SK-N-SH treated with all-trans-retinoic acid at 6 μM for 48 hours (cell line): Measurements from ENCODE around the gene BAG5.

Experiments used
- ATAC-seq: fragments of 200-7000 bp; cut with Tn5 transposase; 3 replicates; pipeline ENCODE4 v1.9.1; 2020; ENCODE audit warnings: mild to moderate bottlenecking, moderate library complexity
- ARNTL ChIP-seq: fragments of 450-650 bp; formaldehyde crosslinking; IDR thresholded peaks from 2 replicates; pipeline ENCODE4 v1.5.0; 2020; ENCODE audit warnings: low read depth, mild to moderate bottlenecking, moderate library complexity, borderline replicate concordance
- BACH2 ChIP-seq: fragments of 250-450 bp; sonication (Bioruptor Pico); IDR thresholded peaks from 2 replicates; pipeline ENCODE4 v1.9.0; 2021; ENCODE audit warnings: mild to moderate bottlenecking, borderline replicate concordance
- CSDC2 ChIP-seq: fragments of 250-450 bp; sonication (Bioruptor Pico); IDR thresholded peaks from 2 replicates; pipeline ENCODE4 v1.5.0; 2020; ENCODE audit warnings: mild to moderate bottlenecking, moderate library complexity
- GLIS3 ChIP-seq: fragments of 250-450 bp; sonication (Bioruptor Pico); IDR thresholded peaks from 2 replicates; pipeline ENCODE4 v1.5.0; 2020; ENCODE audit warnings: mild to moderate bottlenecking, moderate library complexity
- OSR1 ChIP-seq: fragments of 250-450 bp; sonication (Bioruptor Pico); IDR thresholded peaks from 2 replicates; pipeline ENCODE4 v1.8.0; 2022; ENCODE audit warnings: moderate library complexity, mild to moderate bottlenecking, inconsistent platforms
- PPARA ChIP-seq: fragments of 250-450 bp; sonication (Bioruptor Pico); IDR thresholded peaks from 2 replicates; pipeline ENCODE4 v1.5.0; 2020; ENCODE audit warnings: mild to moderate bottlenecking, borderline replicate concordance
- RARB ChIP-seq: fragments of 250-450 bp; sonication (Bioruptor Pico); IDR thresholded peaks from 2 replicates; pipeline ENCODE4 v1.8.0; 2021; ENCODE audit warnings: mild to moderate bottlenecking, moderate library complexity
- SNAI2 ChIP-seq: fragments of 250-450 bp; sonication (Bioruptor Pico); IDR thresholded peaks from 2 replicates; pipeline ENCODE4 v1.5.0; 2020; ENCODE audit warnings: mild to moderate bottlenecking, moderate library complexity
- TOX ChIP-seq: fragments of 250-450 bp; sonication (Bioruptor Pico); IDR thresholded peaks from 2 replicates; pipeline ENCODE4 v1.8.0; 2021; ENCODE audit warnings: mild to moderate bottlenecking, moderate library complexity, borderline replicate concordance
- ZC3H10 ChIP-seq: fragments of 250-450 bp; sonication (Bioruptor Pico); IDR thresholded peaks from 2 replicates; pipeline ENCODE4 v1.5.1; 2021; ENCODE audit warnings: mild to moderate bottlenecking, moderate library complexity
- ZFP3 ChIP-seq: fragments of 250-450 bp; sonication (Bioruptor Pico); IDR thresholded peaks from 2 replicates; pipeline ENCODE4 v1.5.0; 2020; ENCODE audit warnings: mild to moderate bottlenecking, moderate library complexity
- ZFP30 ChIP-seq: fragments of 450-650 bp; formaldehyde crosslinking; IDR thresholded peaks from 2 replicates; pipeline ENCODE4 v1.5.0; 2022; ENCODE audit warnings: mild to moderate bottlenecking, moderate library complexity
- ZNF8 ChIP-seq: fragments of 450-650 bp; formaldehyde crosslinking; IDR thresholded peaks from 2 replicates; pipeline ENCODE4 v1.5.0; 2020; ENCODE audit warnings: mild to moderate bottlenecking, moderate library complexity
- TF ChIP-seq, protein P1 (sequence below): fragments of 250-450 bp; sonication (Bioruptor Pico); IDR thresholded peaks from 2 replicates; pipeline ENCODE4 v1.5.1; 2020; ENCODE audit warnings: low read depth, mild to moderate bottlenecking, moderate library complexity
- TF ChIP-seq, protein P2 (sequence below): fragments of 250-450 bp; sonication (Bioruptor Pico); IDR thresholded peaks from 2 replicates; pipeline ENCODE4 v1.5.0; 2020; ENCODE audit warnings: mild to moderate bottlenecking, moderate library complexity
- TF ChIP-seq, protein P3 (sequence below): fragments of 250-450 bp; sonication (Bioruptor Pico); IDR thresholded peaks from 2 replicates; pipeline ENCODE4 v1.8.0; 2021; ENCODE audit warnings: low read depth, mild to moderate bottlenecking, moderate library complexity, borderline replicate concordance
- TF ChIP-seq, protein P4 (sequence below): fragments of 250-450 bp; sonication (Bioruptor Pico); IDR thresholded peaks from 2 replicates; pipeline ENCODE4 v1.8.0; 2020; ENCODE audit warnings: mild to moderate bottlenecking, moderate library complexity, borderline replicate concordance

Gene BAG5

DNA sequence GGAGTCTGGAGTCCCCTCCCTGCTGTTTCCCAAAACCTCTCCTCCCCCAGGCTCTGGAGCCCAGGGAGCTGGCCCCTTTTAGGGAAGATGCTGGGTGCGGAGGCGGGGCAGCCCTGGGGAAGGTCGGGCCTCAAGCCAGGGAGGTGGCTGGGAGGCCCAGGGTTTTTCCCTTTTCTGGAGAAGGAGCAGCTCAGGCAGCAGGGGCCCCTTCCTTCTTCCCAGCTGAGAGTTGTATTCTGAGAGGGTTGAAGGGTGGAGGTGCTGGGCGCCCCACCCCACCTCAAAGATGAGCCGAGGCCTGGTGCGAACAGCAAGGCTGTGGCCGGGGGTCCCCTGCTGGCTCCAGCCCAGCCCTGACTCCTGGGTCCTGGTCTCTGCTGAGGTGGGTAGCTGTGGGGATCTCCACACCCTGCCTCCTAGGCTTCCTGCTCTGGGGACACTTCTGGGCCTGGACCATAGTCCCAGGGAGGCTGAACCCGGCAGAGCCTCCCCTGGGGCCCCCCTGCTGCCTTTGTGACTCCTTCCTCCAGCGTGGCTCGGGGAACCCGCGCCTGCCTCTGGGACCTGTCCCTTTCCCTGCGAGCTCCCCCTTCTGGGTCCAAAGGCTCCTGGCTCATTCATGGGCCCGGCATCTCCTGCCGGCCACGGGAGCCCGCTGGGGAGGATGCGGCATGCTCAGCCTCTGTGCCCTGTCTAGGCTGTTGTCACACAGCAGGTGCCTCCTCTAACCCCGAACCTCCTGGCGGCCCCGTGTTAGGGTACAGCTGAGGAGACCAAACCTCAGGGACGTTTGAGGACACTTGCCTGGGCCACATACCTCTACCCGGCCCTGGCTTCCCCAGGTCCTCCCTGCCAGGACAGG, 29.1 kb downstream of the BAG5 start (continued):
- no peak for TF ChIP-seq ARNTL (CRISPR knock-in tag)
- TF ChIP-seq ZFP30 (CRISPR knock-in tag), result no peak

DNA sequence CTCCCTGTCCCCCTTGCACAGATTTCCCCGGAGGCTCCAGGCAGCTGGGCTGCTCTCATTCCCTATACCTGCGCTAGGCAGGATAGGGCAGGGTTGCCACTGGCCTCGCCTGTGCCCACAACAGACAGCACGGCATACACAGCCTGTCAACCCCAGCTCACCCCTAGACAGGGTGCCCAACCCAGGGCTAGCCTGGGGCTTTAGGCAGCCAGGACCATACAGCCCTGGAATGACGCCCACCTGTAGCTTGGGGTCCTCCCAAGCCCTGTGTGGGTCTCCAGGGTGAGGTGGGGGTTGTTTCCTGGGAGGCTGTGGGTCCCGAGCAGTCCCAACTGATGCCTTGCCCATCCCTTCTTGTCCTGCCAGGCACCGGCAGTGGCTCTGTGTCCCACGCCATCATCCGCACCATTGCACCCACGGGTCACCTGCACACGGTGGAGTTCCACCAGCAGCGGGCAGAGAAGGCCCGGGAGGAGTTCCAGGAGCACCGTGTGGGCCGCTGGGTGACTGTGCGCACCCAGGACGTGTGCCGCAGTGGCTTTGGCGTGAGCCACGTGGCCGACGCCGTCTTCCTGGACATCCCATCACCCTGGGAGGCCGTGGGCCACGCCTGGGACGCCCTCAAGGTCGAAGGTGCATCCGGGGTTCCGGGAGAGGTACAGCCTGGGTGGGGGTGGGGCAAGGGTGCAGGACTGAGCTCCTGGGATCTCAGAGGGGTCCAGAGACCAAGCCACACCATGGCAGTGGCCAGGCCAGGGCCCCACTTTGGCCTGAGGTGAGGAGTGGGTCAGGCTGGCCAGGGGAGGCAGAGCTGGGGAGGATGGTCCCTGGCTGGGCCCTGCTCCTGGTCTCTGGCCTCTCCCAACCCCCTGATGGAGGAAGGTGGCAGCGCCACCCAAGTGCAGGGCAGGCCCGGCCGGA, 30.0 kb downstream of the BAG5 start:
- no peak for ATAC-seq
- TF ChIP-seq ZNF8 (CRISPR knock-in tag) (no peak), ZFP3 (CRISPR knock-in tag) (no peak), GLIS3 (no peak), ZFP30 (CRISPR knock-in tag) (no peak), OSR1 (CRISPR knock-in tag) (no peak), CSDC2 (no peak), TOX (CRISPR knock-in tag) (no peak)

DNA sequence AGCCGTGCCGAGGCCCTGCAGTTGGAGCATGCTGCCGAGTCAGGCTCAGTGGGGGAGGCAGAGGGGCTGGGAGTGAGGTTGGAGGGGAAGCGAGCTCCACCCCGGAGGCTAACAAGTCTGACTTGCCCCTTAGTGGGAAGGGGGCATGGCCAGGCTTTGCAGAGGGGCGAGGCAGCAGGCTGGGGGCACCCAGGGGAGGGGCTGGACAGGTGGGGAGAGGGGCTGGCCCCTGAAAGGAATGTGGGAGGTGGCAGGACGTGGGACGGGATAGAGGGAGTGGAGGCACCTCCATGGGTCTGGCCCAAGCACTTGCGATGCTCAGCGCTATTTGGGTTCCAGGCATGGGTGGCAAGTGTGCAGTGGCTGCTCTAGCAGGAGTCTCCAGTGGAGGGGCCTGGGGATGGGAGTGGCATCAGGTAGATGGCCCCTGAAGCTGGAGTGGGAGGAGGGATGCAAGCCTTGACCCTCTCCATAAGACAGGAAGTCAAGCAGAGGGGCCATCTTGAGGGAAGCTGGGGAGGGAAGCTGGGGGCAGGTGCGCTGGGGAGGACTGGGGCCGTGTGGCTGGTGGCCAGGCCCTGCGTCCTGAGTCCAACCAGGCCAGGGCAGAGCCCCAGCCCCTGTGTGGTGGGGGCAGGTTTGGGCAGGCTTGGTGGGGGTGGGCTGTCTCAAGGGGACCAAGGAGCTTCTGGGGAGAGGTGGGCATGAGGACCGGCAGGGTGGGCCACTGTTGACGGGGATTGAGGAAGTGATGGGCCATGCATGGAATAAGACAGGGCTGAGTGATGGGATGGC, 30.8 kb downstream of the BAG5 start:
- ATAC-seq, result no peak
- TF ChIP-seq, protein P1, sequence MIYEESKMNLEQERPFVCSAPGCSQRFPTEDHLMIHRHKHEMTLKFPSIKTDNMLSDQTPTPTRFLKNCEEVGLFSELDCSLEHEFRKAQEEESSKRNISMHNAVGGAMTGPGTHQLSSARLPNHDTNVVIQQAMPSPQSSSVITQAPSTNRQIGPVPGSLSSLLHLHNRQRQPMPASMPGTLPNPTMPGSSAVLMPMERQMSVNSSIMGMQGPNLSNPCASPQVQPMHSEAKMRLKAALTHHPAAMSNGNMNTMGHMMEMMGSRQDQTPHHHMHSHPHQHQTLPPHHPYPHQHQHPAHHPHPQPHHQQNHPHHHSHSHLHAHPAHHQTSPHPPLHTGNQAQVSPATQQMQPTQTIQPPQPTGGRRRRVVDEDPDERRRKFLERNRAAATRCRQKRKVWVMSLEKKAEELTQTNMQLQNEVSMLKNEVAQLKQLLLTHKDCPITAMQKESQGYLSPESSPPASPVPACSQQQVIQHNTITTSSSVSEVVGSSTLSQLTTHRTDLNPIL (CRISPR knock-in tag), result no peak
- TF ChIP-seq BACH2 (CRISPR knock-in tag) (no peak), ZNF8 (CRISPR knock-in tag) (no peak), PPARA (CRISPR knock-in tag) (no peak), OSR1 (CRISPR knock-in tag) (no peak), ZFP30 (CRISPR knock-in tag) (no peak), RARB (CRISPR knock-in tag) (no peak), GLIS3 (no peak), ZFP3 (CRISPR knock-in tag) (no peak), ZC3H10 (CRISPR knock-in tag) (no peak), SNAI2 (no peak)
- TF ChIP-seq, protein P2, sequence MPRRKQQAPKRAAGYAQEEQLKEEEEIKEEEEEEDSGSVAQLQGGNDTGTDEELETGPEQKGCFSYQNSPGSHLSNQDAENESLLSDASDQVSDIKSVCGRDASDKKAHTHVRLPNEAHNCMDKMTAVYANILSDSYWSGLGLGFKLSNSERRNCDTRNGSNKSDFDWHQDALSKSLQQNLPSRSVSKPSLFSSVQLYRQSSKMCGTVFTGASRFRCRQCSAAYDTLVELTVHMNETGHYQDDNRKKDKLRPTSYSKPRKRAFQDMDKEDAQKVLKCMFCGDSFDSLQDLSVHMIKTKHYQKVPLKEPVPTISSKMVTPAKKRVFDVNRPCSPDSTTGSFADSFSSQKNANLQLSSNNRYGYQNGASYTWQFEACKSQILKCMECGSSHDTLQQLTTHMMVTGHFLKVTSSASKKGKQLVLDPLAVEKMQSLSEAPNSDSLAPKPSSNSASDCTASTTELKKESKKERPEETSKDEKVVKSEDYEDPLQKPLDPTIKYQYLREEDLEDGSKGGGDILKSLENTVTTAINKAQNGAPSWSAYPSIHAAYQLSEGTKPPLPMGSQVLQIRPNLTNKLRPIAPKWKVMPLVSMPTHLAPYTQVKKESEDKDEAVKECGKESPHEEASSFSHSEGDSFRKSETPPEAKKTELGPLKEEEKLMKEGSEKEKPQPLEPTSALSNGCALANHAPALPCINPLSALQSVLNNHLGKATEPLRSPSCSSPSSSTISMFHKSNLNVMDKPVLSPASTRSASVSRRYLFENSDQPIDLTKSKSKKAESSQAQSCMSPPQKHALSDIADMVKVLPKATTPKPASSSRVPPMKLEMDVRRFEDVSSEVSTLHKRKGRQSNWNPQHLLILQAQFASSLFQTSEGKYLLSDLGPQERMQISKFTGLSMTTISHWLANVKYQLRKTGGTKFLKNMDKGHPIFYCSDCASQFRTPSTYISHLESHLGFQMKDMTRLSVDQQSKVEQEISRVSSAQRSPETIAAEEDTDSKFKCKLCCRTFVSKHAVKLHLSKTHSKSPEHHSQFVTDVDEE (CRISPR knock-in tag), result no peak
- TF ChIP-seq, protein P3, sequence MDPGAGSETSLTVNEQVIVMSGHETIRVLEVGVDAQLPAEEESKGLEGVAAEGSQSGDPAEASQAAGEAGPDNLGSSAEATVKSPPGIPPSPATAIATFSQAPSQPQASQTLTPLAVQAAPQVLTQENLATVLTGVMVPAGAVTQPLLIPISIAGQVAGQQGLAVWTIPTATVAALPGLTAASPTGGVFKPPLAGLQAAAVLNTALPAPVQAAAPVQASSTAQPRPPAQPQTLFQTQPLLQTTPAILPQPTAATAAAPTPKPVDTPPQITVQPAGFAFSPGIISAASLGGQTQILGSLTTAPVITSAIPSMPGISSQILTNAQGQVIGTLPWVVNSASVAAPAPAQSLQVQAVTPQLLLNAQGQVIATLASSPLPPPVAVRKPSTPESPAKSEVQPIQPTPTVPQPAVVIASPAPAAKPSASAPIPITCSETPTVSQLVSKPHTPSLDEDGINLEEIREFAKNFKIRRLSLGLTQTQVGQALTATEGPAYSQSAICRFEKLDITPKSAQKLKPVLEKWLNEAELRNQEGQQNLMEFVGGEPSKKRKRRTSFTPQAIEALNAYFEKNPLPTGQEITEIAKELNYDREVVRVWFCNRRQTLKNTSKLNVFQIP (CRISPR knock-in tag), result no peak
- TF ChIP-seq, protein P4, sequence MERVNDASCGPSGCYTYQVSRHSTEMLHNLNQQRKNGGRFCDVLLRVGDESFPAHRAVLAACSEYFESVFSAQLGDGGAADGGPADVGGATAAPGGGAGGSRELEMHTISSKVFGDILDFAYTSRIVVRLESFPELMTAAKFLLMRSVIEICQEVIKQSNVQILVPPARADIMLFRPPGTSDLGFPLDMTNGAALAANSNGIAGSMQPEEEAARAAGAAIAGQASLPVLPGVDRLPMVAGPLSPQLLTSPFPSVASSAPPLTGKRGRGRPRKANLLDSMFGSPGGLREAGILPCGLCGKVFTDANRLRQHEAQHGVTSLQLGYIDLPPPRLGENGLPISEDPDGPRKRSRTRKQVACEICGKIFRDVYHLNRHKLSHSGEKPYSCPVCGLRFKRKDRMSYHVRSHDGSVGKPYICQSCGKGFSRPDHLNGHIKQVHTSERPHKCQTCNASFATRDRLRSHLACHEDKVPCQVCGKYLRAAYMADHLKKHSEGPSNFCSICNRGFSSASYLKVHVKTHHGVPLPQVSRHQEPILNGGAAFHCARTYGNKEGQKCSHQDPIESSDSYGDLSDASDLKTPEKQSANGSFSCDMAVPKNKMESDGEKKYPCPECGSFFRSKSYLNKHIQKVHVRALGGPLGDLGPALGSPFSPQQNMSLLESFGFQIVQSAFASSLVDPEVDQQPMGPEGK (CRISPR knock-in tag), result no peak
